Measurements from ENCODE around the gene ANXA11.

DNA sequence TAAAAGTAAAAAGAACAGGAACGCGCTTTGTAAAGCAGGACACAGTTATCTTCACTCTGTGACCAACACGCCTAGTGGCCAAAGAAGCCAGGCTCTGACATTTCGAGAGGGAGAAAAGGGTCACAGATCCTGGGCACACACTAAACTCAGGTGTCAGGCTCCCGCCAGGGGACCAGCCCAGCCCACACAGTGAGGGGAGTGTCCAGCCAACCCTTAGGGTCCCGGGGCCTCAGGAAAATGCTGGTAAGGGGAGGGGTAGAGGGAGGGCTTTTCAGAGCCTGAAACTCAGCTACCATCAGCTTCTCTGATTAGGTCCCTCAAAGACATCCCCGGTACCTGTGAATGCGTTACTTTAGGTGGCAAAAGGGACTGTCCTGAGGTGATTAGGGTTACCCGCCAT lies 16.6 kb downstream of the ANXA11 start:
- TF ChIP-seq, protein P1, sequence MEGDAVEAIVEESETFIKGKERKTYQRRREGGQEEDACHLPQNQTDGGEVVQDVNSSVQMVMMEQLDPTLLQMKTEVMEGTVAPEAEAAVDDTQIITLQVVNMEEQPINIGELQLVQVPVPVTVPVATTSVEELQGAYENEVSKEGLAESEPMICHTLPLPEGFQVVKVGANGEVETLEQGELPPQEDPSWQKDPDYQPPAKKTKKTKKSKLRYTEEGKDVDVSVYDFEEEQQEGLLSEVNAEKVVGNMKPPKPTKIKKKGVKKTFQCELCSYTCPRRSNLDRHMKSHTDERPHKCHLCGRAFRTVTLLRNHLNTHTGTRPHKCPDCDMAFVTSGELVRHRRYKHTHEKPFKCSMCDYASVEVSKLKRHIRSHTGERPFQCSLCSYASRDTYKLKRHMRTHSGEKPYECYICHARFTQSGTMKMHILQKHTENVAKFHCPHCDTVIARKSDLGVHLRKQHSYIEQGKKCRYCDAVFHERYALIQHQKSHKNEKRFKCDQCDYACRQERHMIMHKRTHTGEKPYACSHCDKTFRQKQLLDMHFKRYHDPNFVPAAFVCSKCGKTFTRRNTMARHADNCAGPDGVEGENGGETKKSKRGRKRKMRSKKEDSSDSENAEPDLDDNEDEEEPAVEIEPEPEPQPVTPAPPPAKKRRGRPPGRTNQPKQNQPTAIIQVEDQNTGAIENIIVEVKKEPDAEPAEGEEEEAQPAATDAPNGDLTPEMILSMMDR (conservative IDR thresholded peaks at IDR 0.05; ENCODE audit: low read depth in 2 of 2), result no peak
- TF ChIP-seq EZH2 (IDR thresholded peaks at IDR 0.05; ENCODE audit: low read depth, unreplicated experiment) (no peak), CREB1 (CRISPR knock-in tag; IDR thresholded peaks at IDR 0.05; ENCODE audit: low read depth) (no peak), JUNB (IDR thresholded peaks at IDR 0.05; ENCODE audit: unreplicated experiment) (no peak), POLR2AphosphoS5 (IDR thresholded peaks at IDR 0.05; ENCODE audit: low read depth) (no peak), NANOG (IDR thresholded peaks at IDR 0.05; ENCODE audit: borderline replicate concordance) (no peak), ZNF114 (CRISPR knock-in tag; IDR thresholded peaks at IDR 0.05) (no peak), EZH2phosphoT487 (IDR thresholded peaks at IDR 0.05; ENCODE audit: unreplicated experiment) (no peak), STAT1 (IDR thresholded peaks at IDR 0.05; ENCODE audit: unreplicated experiment) (no peak), ZNF462 (CRISPR knock-in tag; IDR thresholded peaks at IDR 0.05) (no peak)
- TF ChIP-seq, protein P2, sequence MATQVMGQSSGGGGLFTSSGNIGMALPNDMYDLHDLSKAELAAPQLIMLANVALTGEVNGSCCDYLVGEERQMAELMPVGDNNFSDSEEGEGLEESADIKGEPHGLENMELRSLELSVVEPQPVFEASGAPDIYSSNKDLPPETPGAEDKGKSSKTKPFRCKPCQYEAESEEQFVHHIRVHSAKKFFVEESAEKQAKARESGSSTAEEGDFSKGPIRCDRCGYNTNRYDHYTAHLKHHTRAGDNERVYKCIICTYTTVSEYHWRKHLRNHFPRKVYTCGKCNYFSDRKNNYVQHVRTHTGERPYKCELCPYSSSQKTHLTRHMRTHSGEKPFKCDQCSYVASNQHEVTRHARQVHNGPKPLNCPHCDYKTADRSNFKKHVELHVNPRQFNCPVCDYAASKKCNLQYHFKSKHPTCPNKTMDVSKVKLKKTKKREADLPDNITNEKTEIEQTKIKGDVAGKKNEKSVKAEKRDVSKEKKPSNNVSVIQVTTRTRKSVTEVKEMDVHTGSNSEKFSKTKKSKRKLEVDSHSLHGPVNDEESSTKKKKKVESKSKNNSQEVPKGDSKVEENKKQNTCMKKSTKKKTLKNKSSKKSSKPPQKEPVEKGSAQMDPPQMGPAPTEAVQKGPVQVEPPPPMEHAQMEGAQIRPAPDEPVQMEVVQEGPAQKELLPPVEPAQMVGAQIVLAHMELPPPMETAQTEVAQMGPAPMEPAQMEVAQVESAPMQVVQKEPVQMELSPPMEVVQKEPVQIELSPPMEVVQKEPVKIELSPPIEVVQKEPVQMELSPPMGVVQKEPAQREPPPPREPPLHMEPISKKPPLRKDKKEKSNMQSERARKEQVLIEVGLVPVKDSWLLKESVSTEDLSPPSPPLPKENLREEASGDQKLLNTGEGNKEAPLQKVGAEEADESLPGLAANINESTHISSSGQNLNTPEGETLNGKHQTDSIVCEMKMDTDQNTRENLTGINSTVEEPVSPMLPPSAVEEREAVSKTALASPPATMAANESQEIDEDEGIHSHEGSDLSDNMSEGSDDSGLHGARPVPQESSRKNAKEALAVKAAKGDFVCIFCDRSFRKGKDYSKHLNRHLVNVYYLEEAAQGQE (IDR thresholded peaks at IDR 0.05; ENCODE audit: unreplicated experiment), result no peak
- TF ChIP-seq, protein P3, sequence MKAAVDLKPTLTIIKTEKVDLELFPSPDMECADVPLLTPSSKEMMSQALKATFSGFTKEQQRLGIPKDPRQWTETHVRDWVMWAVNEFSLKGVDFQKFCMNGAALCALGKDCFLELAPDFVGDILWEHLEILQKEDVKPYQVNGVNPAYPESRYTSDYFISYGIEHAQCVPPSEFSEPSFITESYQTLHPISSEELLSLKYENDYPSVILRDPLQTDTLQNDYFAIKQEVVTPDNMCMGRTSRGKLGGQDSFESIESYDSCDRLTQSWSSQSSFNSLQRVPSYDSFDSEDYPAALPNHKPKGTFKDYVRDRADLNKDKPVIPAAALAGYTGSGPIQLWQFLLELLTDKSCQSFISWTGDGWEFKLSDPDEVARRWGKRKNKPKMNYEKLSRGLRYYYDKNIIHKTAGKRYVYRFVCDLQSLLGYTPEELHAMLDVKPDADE (IDR thresholded peaks at IDR 0.05), result no peak

Measured in GM23338 (cell line).